Measurements from ENCODE around the gene UBQLN4. TPM values are rescaled to one million over a fixed set of nuclear protein-coding genes. Genes with fewer than 3 reads are reported as not detected.

UBQLN4 gene
- 10 to 100 TPM; 31.9 to 36.7 TPM for total RNA-seq

DNA sequence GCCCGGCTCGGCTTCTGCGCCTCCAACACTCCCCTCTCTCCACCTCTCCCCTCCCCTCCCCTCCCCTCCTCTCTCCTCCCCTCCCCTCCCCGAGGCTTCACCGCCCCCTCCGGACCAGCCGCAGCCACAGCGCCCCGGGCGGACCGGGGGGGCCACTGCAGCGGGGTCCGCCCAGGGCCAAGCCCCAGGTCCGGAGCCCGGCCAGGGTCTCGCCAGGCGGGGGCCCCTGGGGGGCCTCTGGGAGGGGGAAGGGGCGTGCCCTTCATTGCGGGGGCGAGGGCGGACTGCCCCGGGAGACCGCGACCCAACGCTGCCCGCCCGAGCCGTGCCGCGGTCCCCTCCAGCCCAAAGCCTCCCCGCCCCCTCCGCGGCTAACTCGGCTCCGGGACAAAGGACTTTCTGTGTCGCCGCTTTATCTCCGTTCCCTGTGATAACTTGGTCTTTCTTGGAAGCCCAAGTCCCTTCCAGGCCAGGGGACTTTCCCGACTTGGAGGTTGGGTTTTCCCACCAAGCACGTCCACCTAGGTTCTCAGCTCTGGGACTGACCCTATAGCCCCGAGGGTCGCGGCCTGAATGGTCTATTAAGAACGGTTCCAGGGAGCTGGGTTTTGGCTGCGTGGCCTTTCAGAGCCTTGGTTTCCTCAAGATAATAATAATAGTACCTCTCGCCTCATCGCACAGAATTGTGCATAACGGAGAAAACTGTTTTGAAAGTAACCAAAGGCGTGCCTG lies at the start of gene UBQLN4:
UBQLN4 (minus strand) TSS at position 31 of the 732 bp plus-strand sequence. CDS start 97 bp downstream, outside the sequence.
- peak; percentile 62 for ATAC-seq (replicated peaks)

DNA sequence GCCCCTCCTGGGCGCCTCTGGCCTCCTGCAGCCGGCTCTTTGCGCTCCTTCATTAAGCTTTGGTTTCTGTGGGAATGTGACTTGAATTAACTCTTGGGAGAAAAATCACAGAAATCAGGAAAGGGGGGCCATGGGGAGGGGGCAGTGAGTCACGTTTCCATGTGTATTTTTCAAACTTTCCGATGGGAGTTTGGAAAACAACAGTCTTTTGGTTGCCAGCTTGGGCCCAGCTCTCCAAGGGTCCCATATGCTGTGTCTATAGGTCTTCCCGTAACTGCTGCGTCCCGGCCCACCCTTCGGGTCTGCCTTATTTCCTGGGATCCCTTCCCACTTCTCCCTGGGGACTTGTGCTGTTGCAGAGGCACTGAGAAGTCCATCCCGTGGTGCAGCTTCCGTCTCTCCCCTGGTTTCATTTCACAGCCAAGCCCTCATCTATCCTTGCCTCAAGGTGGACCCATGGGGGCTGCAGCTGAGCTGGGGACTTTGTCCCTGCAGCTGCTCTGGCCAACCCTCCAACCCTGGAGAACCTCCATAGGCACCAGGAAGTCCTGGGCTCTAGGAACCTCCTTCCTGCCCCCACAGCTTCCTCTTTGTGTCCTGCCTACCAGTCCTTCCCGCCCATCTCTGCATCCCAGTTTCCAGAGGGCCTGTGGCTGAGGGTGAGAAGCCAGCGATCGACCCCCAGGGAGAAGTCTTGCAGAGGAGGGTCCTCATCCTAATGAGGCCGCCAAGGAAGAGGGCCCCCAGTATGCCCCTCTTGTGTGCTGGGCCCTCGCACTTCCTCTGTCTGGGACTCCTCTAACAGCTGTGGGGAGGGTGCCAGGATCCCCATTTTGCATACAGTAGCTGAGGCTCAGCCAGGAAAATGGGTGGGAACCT lies 49.3 kb upstream of the UBQLN4 start:
- H3K4me3 Mint-ChIP-seq: peak overlapping the region; percentile 86
- no peaks in the 10 kb centered on the region for H3K27me3 Mint-ChIP-seq
- peaks cover 55% of the 10 kb centered on the region for H3K4me1 Mint-ChIP-seq
- no peaks in the 10 kb centered on the region for H3K9me3 Mint-ChIP-seq
- H3K27ac Mint-ChIP-seq: peak overlapping the region; percentile 99
- H3K36me3 Mint-ChIP-seq (ENCODE audit: low read depth): peaks cover 15% of the 10 kb centered on the region
- ATAC-seq (replicated peaks): no peak

More for the DNA sequence above, at the start of gene UBQLN4:
- no peaks in the 10 kb centered on the region for H3K9me3 Mint-ChIP-seq
- H3K36me3 Mint-ChIP-seq (ENCODE audit: low read depth): peaks cover 47% of the 10 kb centered on the region
- peaks cover 14% of the 10 kb centered on the region for H3K4me1 Mint-ChIP-seq
- H3K4me3 Mint-ChIP-seq: peak within 1 kb of the TSS; percentile 98
- no peaks in the 10 kb centered on the region for H3K27me3 Mint-ChIP-seq
- peak within 1 kb of the TSS; percentile 94 for H3K27ac Mint-ChIP-seq

- no peaks in the 10 kb centered on the region for H3K27me3 Mint-ChIP-seq
- H3K9me3 Mint-ChIP-seq: no peaks in the 10 kb centered on the region
- ATAC-seq (replicated peaks): no peak
- peaks cover 60% of the 10 kb centered on the region for H3K4me1 Mint-ChIP-seq
- H3K36me3 Mint-ChIP-seq (ENCODE audit: low read depth): peaks cover 19% of the 10 kb centered on the region
- peak overlapping the region; percentile 7 for H3K4me3 Mint-ChIP-seq
- peak overlapping the region; percentile 91 for H3K27ac Mint-ChIP-seq
Observed at GRCh38 chr1:156101880-156102279, 48.3 kb upstream of the UBQLN4 start.

- Mint-ChIP-seq H3K9me3 (no peaks in the 10 kb centered on the region), H3K27me3 (no peaks in the 10 kb centered on the region), H3K27ac (peak overlapping the region; percentile 91), H3K36me3 (ENCODE audit: low read depth) (peaks cover 24% of the 10 kb centered on the region), H3K4me1 (peaks cover 68% of the 10 kb centered on the region), H3K4me3 (peak overlapping the region; percentile 54)
- ATAC-seq (replicated peaks): peak; percentile 1
Observed at GRCh38 chr1:156100205-156100995, 46.8 kb upstream of the UBQLN4 start.

DNA sequence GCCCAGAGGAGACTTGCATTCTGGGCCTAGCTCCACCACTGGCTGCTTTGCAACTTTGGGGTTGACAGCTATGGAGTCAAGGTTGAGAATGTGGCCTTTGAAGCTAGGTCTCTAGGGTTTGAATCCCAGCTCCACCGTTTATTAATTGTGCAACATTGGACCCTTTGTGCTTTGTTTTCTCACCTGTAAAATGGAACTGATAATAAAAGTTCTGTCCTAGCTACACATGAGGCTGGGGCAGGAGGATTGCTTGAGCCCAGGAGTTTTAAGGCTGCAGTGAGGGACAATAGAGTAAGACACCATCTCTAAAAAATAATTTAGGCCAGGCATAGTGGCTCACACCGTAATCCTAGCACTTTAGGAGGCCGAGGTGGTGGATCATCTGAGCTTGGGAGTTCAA lies 45.7 kb upstream of the UBQLN4 start:
- H3K4me1 Mint-ChIP-seq: peaks cover 62% of the 10 kb centered on the region
- H3K27me3 Mint-ChIP-seq: no peaks in the 10 kb centered on the region
- no peaks in the 10 kb centered on the region for H3K9me3 Mint-ChIP-seq
- peak overlapping the region; percentile 99 for H3K27ac Mint-ChIP-seq
- no peak for ATAC-seq (replicated peaks)
- peaks cover 20% of the 10 kb centered on the region for H3K36me3 Mint-ChIP-seq (ENCODE audit: low read depth)
- H3K4me3 Mint-ChIP-seq: peak overlapping the region; percentile 65

GRCh38 chr1:156098784-156099183 lies 45.2 kb upstream of the UBQLN4 start:
- peaks cover 15% of the 10 kb centered on the region for H3K36me3 Mint-ChIP-seq (ENCODE audit: low read depth)
- H3K9me3 Mint-ChIP-seq: no peaks in the 10 kb centered on the region

GRCh38 chr1:156097499-156098178 lies 44.0 kb upstream of the UBQLN4 start:
- Mint-ChIP-seq H3K9me3 (no peaks in the 10 kb centered on the region), H3K4me3 (peak overlapping the region; percentile 65), H3K27me3 (no peaks in the 10 kb centered on the region), H3K27ac (peak overlapping the region; percentile 99), H3K36me3 (ENCODE audit: low read depth) (peaks cover 9% of the 10 kb centered on the region), H3K4me1 (peaks cover 46% of the 10 kb centered on the region)
- peak; percentile 61 for ATAC-seq (replicated peaks)

More at GRCh38 chr1:156098784-156099183, 45.2 kb upstream of the UBQLN4 start:
- Mint-ChIP-seq H3K27me3 (no peaks in the 10 kb centered on the region), H3K4me1 (peaks cover 57% of the 10 kb centered on the region), H3K27ac (peak overlapping the region; percentile 99), H3K4me3 (peak overlapping the region; percentile 65)
- no peak for ATAC-seq (replicated peaks)

DNA sequence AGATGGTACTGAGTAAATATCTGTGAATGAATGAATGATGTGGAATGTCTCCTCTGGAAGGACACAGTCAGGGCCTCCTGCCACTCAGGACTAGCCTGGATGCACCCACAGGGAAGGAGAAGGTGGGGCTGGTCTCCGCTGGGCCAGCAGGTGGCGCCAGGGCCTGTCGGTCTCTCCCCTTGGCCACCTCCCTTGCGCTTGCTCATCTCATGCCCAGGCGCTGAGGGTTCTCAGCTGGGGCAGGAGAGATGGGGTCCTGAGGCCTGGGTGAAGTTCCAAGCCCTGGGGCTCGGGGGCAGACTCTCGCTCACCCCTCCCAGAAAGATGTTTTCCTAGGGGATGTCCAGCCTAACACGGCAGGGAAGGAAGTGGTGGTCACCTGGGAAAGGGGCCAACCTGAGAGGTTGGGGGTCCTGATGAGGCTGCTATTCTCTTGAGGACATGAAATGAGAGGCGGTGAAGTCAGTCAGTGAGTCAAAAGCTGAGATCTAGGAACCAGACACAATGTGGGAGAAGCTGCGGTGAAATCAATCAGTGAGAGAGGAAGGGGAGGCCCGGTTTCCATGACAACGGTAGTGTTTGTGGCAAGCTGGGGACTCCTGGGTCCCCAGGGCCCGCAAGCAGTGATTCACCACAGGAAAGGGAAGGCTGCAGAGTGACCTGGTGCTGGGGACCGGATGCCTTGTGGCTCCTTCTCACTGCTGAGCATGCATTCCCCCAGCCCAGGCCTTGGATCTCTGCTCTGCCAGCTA lies 43.2 kb upstream of the UBQLN4 start:
- Mint-ChIP-seq H3K27ac (peak overlapping the region; percentile 99), H3K9me3 (no peaks in the 10 kb centered on the region)
- ATAC-seq (replicated peaks): peak; percentile 80

DNA sequence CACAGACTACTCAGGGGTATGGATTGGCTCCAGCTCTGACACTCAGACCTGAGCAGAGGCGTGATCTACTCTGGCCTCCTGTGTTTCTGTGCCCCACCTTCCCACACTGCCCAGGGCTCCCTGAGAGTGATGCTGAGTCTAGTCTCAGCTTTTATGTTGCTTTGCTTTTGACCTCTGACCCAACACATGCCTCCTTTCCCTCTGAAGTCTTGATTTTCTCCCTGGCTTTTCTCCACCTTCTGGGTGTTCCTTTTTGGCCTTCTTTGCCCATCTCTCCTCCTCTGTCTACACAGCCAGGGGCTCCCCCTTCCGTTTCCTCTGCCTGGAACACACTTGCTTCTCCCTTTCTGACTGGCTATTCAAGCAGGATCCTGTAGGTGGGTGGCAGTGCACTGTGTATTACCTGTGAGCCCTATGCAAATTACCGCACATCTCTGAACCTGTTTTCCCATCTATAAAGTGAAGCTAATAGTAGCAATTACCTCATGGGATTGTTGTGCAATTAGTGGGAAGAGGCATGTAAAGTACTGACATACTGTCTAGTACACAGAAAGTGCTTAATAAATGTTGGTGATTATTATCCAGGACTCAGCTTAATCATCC lies 42.4 kb upstream of the UBQLN4 start:
- Mint-ChIP-seq H3K9me3 (no peaks in the 10 kb centered on the region), H3K27ac (peak overlapping the region; percentile 99), H3K27me3 (no peaks in the 10 kb centered on the region), H3K4me3 (peak overlapping the region; percentile 65), H3K36me3 (ENCODE audit: low read depth) (peaks cover 9% of the 10 kb centered on the region), H3K4me1 (peaks cover 39% of the 10 kb centered on the region)
- ATAC-seq (replicated peaks): peak; percentile 25

More for the DNA sequence above, 43.2 kb upstream of the UBQLN4 start:
- peaks cover 9% of the 10 kb centered on the region for H3K36me3 Mint-ChIP-seq (ENCODE audit: low read depth)
- H3K4me1 Mint-ChIP-seq: peaks cover 45% of the 10 kb centered on the region
- peak overlapping the region; percentile 65 for H3K4me3 Mint-ChIP-seq
- no peaks in the 10 kb centered on the region for H3K27me3 Mint-ChIP-seq

GRCh38 chr1:156091610-156092009 lies 38.0 kb upstream of the UBQLN4 start:
- peaks cover 4% of the 10 kb centered on the region for H3K27me3 Mint-ChIP-seq
- H3K27ac Mint-ChIP-seq: no peak overlapping the region
- peaks cover 2% of the 10 kb centered on the region for H3K36me3 Mint-ChIP-seq (ENCODE audit: low read depth)
- no peak for ATAC-seq (replicated peaks)
- H3K9me3 Mint-ChIP-seq: no peaks in the 10 kb centered on the region
- H3K4me1 Mint-ChIP-seq: peaks cover 15% of the 10 kb centered on the region
- H3K4me3 Mint-ChIP-seq: no peak overlapping the region

GRCh38 chr1:156090840-156091188 lies 37.2 kb upstream of the UBQLN4 start:
- H3K36me3 Mint-ChIP-seq (ENCODE audit: low read depth): no peaks in the 10 kb centered on the region
- H3K27ac Mint-ChIP-seq: no peak overlapping the region
- H3K9me3 Mint-ChIP-seq: no peaks in the 10 kb centered on the region
- peak; percentile 98 for ATAC-seq (replicated peaks)
- H3K4me1 Mint-ChIP-seq: peaks cover 9% of the 10 kb centered on the region
- H3K4me3 Mint-ChIP-seq: no peak overlapping the region
- H3K27me3 Mint-ChIP-seq: peaks cover 4% of the 10 kb centered on the region

- Mint-ChIP-seq H3K27ac (no peak overlapping the region), H3K27me3 (peaks cover 7% of the 10 kb centered on the region), H3K4me3 (no peak overlapping the region), H3K36me3 (ENCODE audit: low read depth) (no peaks in the 10 kb centered on the region), H3K9me3 (no peaks in the 10 kb centered on the region), H3K4me1 (peaks cover 6% of the 10 kb centered on the region)
- ATAC-seq (replicated peaks): no peak
Observed at GRCh38 chr1:156090138-156090839, 36.7 kb upstream of the UBQLN4 start.

Measured in activated T-helper 17 cell treated with anti-CD3 and anti-CD28 coated beads, Interleukin-2, amount 50 U/mL, for 72 hours (primary cell).